Umbilical cord (tissue), 2 donors: ENCODE results near the gene CDH3. TPM values are rescaled to one million over a fixed set of nuclear protein-coding genes. Genes with fewer than 3 reads are reported as not detected.

ENCODE experiments used
- DNase-seq: peaks from one replicate; pipeline ENCODE4 v3.0.0-alpha.2; 2015; ENCODE audit warnings: low spot score
- total RNA-seq: library from RNA; depleted of rRNA; stranded (reverse); fragments of >200 nt; gene quantifications from one replicate; pipeline ENCODE4 v1.2.3, GENCODE V29; 2014; ENCODE audit warnings: low replicate concordance; ENCODE audit not compliant: insufficient read depth

CDH3 gene
- total RNA-seq = 38.5 TPM

DNA sequence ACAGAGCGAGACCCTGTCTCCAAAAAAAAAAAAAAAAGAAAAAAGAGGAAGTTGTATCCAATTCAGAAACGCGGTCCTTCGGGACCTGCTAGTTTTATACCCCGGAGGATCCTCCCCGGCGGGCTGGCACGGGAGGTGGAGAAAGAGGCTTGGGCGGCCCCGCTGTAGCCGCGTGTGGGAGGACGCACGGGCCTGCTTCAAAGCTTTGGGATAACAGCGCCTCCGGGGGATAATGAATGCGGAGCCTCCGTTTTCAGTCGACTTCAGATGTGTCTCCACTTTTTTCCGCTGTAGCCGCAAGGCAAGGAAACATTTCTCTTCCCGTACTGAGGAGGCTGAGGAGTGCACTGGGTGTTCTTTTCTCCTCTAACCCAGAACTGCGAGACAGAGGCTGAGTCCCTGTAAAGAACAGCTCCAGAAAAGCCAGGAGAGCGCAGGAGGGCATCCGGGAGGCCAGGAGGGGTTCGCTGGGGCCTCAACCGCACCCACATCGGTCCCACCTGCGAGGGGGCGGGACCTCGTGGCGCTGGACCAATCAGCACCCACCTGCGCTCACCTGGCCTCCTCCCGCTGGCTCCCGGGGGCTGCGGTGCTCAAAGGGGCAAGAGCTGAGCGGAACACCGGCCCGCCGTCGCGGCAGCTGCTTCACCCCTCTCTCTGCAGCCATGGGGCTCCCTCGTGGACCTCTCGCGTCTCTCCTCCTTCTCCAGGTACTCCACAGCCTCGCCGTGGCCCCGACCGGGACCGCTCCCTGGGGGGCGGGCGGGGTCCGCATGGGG lies at the start of gene CDH3:
Gene CDH3 (plus strand): TSS at position 596 of the 779 bp plus-strand sequence. CDS start 70 bp downstream, at position 666.
- DNase-seq = peak; percentile 71

DNA sequence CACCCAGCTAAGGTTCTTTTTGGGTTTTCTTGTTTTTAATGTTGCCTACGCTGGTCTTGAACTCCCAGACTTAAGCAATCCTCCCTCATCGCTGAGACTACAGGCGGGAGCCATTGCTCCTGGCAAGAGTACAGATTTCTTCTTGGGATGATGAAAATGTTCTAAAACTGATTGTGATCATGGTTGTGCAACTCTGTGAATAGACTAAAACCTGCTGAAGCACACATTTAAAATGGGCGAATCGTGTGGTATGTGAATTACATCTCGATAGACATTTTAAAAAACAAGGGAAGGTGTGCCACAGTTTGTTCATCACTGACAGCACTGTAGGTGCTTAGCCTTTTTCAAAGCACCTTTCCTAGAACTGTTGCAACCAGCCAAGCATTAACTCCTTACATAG lies 48.8 kb upstream of the CDH3 start:
- no peak for DNase-seq

DNA sequence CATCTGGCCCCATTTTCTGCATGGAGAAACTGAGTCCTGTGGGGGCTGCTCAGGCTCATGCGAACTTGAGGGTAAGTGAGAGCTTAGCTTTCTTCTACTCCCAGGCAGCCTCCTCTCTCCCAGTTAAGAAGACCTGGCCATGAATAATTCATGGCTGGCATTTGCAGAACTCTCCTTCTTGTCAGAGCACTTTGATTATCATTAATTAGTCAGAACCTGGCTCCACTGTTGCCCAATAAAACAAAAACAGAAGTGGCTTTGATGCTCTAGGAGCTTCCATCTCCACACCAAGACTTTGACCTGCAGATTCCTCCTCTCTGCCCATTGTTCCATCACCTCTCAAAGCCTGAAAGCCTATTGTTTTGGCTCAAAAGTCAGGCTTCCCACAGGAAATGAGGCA lies 45.5 kb upstream of the CDH3 start:
- no peak for DNase-seq

DNA sequence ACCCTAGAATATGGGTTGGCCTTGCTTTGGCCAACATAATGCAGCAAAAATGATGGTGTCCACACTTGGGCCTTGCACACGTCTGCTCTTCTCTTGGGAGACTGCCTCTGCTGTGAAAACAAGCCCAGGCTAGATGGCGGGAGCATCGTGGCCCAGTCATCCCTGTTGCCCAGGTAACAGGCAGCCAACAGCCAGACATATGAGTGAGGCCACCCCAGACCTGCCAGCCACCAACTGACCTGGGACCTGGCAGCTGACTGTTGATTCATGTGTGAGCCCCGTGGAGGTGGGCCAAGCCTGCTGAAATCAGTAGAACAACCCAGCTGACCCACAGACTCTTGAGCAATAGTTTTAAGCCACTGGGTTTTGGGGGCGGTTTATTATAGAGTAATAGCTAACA lies 39.4 kb upstream of the CDH3 start:
- DNase-seq = no peak

DNA sequence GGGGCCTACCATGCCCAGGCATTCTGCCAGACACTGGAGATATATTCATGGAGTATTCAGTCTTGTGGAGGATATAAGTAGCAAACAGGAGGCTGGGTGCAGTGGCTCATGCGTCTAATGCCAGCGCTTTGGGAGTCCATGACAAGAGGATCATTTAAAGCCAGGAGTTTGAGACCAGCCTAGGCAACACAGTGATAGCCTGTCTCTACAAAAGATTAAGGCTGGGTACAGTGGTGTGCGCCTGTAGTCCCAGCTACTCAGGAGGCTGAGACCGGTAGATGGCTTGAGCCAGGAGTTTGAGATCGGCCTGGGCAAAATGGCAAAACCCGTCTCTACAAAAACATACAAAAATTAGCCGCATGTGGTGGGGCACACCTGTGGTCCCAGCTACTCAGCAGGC lies 37.7 kb upstream of the CDH3 start:
- DNase-seq = no peak

DNA sequence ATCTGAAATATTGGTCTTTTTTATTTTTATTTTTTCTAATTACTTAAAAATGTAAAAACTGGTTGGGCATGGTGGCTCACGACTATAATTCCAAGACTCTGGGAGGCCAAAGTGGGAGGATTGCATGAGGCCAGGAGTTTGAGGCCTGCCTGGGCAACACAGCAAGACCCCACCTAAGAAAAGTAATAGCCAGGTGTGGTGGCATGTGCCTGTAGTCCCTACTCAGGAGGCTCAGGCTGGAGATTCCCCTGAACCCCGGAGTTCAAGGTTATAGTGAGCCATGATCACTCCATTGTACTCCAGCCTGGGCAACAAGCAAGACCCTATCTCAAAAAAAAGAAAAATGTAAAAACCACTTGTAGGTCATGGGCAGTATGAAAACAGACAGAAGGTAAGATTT lies 36.8 kb upstream of the CDH3 start:
- DNase-seq = no peak

DNA sequence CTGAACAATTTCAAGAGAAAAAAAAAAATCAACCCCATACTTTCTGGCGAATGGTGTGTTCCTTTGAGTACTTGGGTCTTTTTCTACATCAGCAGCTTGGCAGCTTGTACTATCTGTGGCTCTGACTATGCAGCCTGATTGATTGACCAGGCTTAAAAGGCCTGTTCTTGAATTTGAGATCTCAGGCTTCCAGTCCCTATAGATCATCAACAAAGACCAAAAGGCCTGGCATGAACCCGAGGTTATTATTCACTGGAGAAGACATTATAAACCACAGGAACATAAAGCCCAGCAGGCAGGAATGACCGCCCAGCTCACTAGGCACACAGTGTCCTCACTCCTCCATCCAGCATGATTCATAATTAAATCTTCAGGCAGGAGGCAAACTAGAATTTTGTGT lies 32.1 kb upstream of the CDH3 start:
- no peak for DNase-seq

DNA sequence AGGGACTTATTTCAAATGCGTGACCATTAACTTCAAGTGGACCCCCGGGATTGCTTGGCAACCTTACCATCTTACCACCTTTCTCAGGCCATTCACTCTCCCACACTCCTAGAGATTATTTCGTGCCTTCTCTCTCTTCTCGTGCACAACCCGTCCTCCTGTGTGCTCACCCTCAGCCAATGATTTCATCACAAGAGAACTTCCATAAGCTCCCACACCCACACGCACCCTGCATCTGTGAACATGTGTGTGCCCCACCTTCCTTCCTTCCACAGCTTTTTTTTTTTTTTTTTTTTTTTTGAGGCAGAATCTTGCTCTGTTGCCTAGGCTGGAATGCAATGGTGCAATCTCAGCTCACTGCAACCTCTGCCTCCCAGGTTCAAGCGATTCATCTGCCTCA lies 27.4 kb upstream of the CDH3 start:
- no peak for DNase-seq

DNA sequence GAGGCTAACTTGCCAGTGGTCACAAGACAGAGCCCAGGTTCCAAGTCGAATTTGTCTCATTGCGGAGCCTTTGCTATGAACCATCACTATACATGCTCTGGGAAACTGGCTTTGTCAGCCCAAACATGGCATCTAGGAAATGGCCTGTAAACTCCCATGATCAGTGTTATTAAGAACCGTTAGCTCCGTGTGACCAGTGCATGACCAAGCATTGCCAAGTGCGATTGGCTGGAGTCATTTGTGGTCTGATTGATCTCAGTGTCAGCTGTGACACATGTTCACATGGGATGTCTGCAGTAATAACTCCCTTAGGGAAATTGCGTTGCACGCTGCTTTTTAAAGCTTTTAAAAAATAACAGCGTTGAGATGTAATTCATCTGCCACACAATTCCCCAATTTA lies 18.6 kb upstream of the CDH3 start:
- DNase-seq = no peak

DNA sequence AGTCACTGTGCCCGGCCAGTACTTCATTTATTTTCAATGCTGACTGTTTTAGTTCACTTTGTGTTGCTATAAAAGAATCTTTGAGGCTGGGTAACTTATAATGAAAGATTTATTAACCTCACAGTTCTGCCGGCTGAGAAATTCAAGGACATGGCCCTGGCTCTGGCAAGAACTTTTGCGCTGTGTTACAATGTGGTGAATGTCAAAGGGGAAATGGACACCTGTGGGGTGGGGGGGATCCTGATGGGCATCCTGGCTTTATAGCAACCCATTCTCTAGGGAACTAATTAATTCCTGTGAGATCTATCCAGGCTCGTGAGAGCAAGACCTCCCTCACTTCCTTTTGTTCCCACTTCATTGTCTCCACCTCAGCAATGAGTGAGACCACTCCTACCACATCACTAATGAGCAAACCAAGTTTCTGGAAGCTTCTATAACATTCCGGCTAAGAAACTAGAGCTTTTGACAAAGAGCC lies 17.1 kb upstream of the CDH3 start:
- DNase-seq = no peak

DNA sequence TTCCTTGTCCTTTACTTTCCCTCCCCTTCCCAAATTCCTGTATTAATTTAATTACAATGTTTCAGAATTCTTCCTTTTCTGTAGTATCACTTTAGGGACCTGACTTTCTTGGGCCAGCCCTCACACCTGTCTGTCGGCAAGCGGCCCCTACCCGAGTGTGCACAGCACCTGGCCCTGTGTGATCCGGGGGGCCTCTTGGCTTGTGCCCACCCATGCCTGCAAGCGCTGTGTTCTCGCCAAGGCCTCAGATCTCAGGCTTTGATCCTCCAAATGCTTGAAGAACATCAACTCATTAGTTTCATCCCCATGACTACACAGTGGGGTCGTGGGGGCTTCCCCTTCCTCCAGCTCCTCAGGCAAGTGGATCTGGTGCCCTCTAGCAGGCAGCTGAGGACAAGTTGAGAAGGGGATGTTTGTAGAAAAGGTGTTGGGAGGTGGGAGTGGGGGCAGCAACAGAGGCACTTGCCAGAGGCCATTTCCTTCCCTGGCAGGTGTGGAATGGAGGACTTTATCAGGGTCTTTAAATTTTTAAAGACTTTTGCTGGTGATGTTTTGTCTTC lies 15.7 kb upstream of the CDH3 start:
- DNase-seq = no peak

DNA sequence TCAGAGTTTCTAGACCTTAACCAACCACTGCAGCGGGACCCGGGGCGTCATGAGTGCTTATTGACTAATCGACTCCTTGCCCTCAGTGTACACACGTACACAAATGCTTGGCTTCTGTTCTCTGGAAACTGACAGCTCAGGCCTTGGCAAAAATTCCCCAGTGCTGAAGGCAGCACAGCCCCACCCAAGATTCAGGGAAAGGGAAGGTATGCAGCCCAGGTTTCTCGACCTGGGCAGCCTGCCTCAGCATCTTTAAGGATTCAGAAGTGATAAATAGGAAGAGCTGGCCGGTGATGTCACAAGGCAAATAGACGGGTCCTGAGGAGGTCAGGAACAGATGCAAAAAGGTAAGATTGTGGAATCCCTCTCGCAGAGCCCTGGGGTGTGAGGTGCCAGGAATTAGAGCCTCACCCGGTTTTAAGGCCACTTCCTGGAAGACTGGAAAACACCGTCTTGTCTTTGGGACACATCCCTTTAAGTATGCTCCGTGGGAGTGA lies 9.0 kb upstream of the CDH3 start:
- DNase-seq = no peak

DNA sequence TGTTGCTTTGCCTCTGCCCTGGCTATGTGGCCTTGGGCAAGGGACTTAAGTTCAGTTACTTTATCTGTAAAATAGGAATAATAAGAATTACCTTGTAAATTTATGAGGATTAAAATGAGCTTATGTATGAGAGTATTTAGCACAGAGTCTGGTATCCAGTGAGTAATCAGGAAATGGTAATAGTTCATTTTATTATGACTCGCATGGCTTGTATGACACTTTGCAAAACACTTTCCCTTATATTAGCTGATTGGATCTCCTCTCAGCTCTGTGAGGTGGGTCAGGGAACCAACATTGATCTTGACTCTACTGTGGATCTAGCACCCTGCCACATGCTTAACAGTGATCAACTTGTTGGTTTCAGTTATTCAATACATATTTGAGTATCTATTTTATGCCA lies 8.3 kb upstream of the CDH3 start:
- DNase-seq = no peak

DNA sequence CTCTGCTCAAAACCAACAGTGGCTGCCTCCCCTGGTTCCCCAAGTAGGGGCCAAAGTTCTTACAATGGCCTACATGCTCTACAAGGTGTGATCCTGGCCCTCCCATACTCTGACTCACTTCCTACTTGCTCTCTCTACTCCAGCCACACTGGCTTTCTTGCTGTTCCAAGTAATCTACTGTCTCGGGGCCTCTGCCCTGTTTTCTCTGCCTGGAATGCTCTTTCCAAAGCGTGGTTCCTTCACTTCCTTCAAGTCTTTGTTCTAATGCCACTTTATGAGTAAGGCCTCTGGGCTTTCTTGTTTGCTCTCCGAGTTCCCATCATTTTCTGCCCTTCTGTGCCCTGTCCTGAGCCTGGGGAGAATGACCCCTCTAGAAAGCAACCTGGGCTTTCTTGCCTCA lies 4.1 kb upstream of the CDH3 start:
- peak; percentile 57 for DNase-seq

DNA sequence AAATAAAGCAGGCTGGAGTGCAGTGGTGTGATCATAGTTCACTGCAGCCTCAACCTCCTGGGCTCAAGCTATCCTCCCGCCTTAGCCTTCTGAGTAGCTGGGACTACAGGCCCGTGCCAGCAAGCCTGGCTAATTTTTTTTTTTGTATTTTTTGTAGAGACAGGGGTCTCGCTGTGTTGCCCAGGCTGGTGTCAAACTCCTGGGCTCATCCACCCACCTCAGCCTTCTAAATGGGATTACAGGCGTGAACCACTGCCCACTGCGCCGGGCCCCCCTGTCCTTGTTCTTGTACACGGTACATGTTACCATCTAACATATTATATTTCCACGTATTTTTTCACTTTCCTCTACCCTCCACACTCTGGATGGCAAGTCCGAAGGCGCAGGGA lies 3.1 kb upstream of the CDH3 start:
- DNase-seq = no peak

DNA sequence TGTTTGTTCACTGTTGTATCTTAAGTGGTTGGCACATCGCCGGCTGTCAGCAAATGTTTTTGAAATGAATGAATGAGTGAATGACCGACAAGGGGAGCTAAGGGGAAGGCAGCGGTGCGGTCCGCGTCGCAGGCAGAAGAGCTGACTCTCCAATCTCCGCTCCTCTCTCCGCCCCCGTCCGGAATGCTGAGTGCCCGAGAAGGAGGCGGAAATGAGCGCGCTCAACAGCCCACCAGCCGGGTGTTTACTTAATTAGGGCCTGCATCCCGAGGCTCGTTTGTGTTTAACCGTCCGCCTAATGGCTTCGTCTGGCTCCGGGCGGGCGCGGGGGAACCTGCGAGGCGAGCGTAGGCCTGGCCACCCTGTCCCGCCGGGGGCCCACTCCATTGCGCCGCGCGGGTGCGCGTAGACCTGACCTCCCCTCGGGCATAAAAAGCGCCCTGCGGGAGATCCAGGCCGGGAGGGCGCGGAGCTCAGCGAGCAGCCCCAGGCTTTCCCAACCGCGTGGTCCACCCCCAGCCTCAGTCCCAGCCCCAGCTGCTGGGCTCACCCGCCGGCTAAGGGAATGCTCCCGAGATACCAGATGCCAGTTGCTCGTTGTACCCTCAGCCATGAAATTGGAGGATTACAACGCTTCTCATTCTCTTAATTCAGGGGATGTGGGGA lies 2.5 kb upstream of the CDH3 start:
- DNase-seq = peak; percentile 51

DNA sequence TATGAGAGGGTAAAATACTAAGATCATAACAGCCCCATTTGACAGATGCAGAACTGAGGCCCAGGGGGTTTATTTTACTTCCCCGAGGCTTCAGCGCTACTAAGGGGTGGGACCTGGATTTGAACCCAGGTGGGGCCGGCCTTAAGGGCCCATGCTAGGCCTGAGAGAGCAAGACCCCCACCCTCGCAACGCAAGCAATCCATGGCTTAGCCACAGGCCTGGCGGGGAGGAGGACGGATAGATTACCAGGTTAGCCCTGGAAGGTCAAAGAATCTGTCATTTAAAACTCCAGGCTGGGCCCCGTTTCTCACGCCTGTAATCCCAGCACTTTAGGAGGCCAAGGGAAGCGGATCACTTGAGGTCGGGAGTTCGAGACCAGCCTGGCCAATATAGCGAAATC lies 1.9 kb upstream of the CDH3 start:
- no peak for DNase-seq

DNA sequence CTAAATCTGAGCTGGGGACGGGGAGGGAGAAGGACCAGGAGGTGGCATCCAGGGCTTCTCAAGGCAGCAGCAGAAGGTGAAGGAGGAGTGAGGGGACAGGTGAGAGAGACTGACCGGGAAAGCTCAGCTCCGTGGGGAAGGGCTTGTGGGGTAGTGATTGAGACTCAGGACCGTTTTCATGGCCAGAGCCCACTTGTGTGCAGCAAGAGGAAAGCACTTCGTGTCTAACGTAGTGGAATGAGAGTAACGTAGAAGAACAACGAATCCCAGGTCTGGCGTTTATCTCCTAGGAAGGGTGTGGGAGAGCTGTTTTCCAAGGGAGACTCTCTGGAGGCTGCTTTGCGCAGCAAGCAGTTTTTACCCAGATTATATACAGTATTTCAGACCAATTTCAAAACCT lies 1.3 kb upstream of the CDH3 start:
- peak; percentile 44 for DNase-seq

DNA sequence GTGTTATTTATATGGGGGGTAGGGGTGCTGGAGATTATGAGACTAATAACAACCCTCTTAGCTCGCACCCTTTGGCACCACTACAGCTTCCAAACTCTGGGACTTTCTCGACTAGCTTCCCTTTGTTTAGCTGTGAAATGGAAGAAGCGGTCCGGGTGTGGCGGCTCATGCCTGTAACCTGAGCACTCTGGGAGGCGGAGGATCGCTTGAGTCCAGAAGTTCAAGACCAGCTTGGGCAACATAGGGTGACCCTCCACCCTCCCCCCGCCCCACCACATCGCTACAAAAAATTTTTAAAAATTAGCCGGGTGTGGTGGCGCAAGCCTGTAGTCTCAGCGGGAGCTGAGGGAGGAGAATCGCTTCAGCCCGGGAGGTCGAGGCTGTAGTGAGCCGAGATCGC lies 814 bp upstream of the CDH3 start:
- peak; percentile 34 for DNase-seq

DNA sequence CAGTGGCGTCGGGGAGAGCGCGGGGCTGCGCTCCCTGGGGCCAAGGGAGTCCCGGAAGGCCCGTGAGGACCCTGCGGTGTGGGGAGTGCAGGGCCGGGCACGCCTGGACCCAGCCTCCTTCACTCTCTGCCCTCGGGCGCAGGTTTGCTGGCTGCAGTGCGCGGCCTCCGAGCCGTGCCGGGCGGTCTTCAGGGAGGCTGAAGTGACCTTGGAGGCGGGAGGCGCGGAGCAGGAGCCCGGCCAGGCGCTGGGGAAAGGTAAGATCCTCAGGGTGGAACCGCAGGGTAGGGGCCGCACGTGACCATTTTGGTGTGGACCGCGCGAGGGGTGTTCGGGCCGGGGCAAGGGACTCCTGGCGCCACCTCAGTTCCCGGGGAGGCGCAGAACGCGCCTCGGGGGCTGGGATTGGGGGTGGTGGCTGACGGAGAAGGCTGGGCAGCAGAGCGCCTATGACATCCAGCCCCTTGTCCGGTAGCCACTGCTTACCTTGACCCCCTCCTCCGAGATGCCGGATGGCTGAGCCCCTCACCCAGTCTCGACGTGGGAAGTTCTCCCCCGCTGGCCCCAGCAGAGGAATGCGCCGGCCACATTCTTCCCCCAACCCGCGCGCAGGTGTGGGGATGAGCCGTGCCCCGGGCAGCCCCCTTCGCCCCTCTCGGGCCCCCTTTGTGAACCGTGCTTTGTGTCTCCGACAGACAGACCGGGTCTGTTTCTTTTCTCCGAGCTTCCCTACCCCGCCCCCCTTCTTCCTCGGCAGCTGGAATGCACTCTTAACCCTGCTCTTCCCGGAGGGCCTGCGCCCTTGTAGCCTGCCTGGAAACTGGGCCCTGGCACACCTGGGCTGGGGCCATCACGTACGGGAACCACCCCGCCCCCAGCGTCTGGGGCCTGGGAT lies 631 bp downstream of the CDH3 start:
- peak; percentile 82 for DNase-seq

DNA sequence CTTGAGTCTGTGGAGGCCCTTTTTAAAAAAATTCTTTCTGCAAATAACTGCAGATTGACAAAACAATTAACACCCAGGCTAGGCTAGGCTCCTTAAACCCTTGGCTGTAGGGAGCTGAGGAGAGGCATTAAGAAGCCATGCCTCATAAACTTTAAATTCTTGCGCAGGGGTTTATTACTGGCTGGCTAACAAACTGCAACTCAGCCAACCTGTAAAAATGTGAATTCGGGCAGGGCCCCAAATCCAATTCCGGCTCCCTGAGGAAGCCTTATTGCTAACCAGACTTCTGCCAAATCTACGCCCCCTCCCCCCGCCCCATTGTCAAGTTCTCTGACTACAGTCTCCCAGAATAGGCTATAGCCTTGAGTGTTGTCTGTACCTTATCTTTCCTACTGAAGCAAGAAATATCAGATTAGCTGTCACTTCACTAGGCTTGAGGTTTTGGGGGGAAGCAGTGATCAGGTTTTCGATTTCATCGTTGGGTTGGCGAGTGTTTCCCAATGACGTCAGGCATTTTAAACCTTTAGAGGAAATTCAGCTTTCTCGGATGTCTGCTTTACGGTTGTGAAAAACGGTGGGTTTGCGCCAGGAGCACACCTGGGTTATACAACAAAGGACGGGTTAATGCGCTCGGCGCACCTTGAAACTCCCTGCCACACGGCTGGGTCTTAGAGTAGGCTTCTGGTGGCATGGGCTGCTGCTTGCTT lies 2.0 kb downstream of the CDH3 start:
- peak; percentile 26 for DNase-seq
